ENCODE data around the gene RGS9BP.
"Not testable (repeated sequence)": the region's sequence is repeated elsewhere in the genome, so short reads cannot be mapped to it uniquely, and the experiment has no call there.

RGS9BP gene

GRCh38 chr19:32675720-32676185, at the start of gene RGS9BP:
RGS9BP (plus strand) TSS chr19:32675848; CDS start chr19:32676264, 416 bp downstream.
- no peak for DNase-seq (ENCODE audit: extremely low spot score, insufficient read length, low read depth)
- FAIRE-seq: no peak

GRCh38 chr19:32626969-32627368, 48.7 kb upstream of the RGS9BP start:
- FAIRE-seq: no peak
- no peak for DNase-seq (ENCODE audit: extremely low spot score, insufficient read length, low read depth)

- DNase-seq (ENCODE audit: extremely low spot score, insufficient read length, low read depth) (no peak), FAIRE-seq (no peak)
These were observed 47.9 kb upstream of the RGS9BP start for GRCh38 chr19:32627714-32628270.

- FAIRE-seq (no peak), DNase-seq (ENCODE audit: extremely low spot score, insufficient read length, low read depth) (no peak)
These were observed 45.3 kb upstream of the RGS9BP start for GRCh38 chr19:32630338-32630737.

GRCh38 chr19:32631381-32631780, 44.3 kb upstream of the RGS9BP start:
- FAIRE-seq: no peak
- no peak for DNase-seq (ENCODE audit: extremely low spot score, insufficient read length, low read depth)

- DNase-seq (ENCODE audit: extremely low spot score, insufficient read length, low read depth): no peak
- no peak for FAIRE-seq
These were observed 38.2 kb upstream of the RGS9BP start for GRCh38 chr19:32637480-32637879.

GRCh38 chr19:32638625-32639024, 37.0 kb upstream of the RGS9BP start:
- DNase-seq (ENCODE audit: extremely low spot score, insufficient read length, low read depth) (no peak), FAIRE-seq (no peak)

GRCh38 chr19:32642771-32643170, 32.9 kb upstream of the RGS9BP start:
- no peak for FAIRE-seq
- no peak for DNase-seq (ENCODE audit: extremely low spot score, insufficient read length, low read depth)

GRCh38 chr19:32646556-32646955, 29.1 kb upstream of the RGS9BP start:
- DNase-seq (ENCODE audit: extremely low spot score, insufficient read length, low read depth): no peak
- no peak for FAIRE-seq

GRCh38 chr19:32647361-32647760, 28.3 kb upstream of the RGS9BP start:
- FAIRE-seq: no peak

GRCh38 chr19:32649751-32650150, 25.9 kb upstream of the RGS9BP start:
- DNase-seq (ENCODE audit: extremely low spot score, insufficient read length, low read depth) (no peak), FAIRE-seq (no peak)

More at GRCh38 chr19:32647361-32647760, 28.3 kb upstream of the RGS9BP start:
- DNase-seq (ENCODE audit: extremely low spot score, insufficient read length, low read depth): no peak

- FAIRE-seq: no peak
- DNase-seq (ENCODE audit: extremely low spot score, insufficient read length, low read depth): no peak
These were observed 25.0 kb upstream of the RGS9BP start for GRCh38 chr19:32650671-32651070.

- FAIRE-seq (no peak), DNase-seq (ENCODE audit: extremely low spot score, insufficient read length, low read depth) (no peak)
These were observed 23.9 kb upstream of the RGS9BP start for GRCh38 chr19:32651729-32652140.

GRCh38 chr19:32652331-32652730, 23.3 kb upstream of the RGS9BP start:
- not testable (repeated sequence) for FAIRE-seq; DNase-seq (ENCODE audit: extremely low spot score, insufficient read length, low read depth)

- DNase-seq (ENCODE audit: extremely low spot score, insufficient read length, low read depth) (no peak), FAIRE-seq (no peak)
These were observed 22.6 kb upstream of the RGS9BP start for GRCh38 chr19:32652894-32653598.

- FAIRE-seq (no peak), DNase-seq (ENCODE audit: extremely low spot score, insufficient read length, low read depth) (no peak)
These were observed 22.1 kb upstream of the RGS9BP start for GRCh38 chr19:32653599-32653915.

GRCh38 chr19:32656379-32656778, 19.3 kb upstream of the RGS9BP start:
- not testable (repeated sequence) for DNase-seq (ENCODE audit: extremely low spot score, insufficient read length, low read depth); FAIRE-seq

- DNase-seq (ENCODE audit: extremely low spot score, insufficient read length, low read depth) (no peak), FAIRE-seq (no peak)
These were observed 17.6 kb upstream of the RGS9BP start for GRCh38 chr19:32658075-32658474.

GRCh38 chr19:32658527-32658926, 17.1 kb upstream of the RGS9BP start:
- FAIRE-seq: no peak
- no peak for DNase-seq (ENCODE audit: extremely low spot score, insufficient read length, low read depth)

- DNase-seq (ENCODE audit: extremely low spot score, insufficient read length, low read depth): no peak
- no peak for FAIRE-seq
These were observed 14.3 kb upstream of the RGS9BP start for GRCh38 chr19:32661318-32661717.

GRCh38 chr19:32662186-32662585, 13.5 kb upstream of the RGS9BP start:
- no peak for DNase-seq (ENCODE audit: extremely low spot score, insufficient read length, low read depth)
- no peak for FAIRE-seq

- DNase-seq (ENCODE audit: extremely low spot score, insufficient read length, low read depth) (no peak), FAIRE-seq (no peak)
These were observed 9.6 kb upstream of the RGS9BP start for GRCh38 chr19:32666084-32666483.

Measured in GM18507 (cell line).